KMS-11 (cell line): Measurements from ENCODE around the gene CD27.

Experiments
- H2AFZ ChIP-seq: fragments of 200-600 bp; sonication (generic); 2 replicates; pipeline ENCODE4 v1.6.1; 2016; ENCODE audit warnings: antibody characterized with exemption, mixed run types, low read depth
- H3K27ac ChIP-seq: fragments of 200-600 bp; sonication (generic); 2 replicates; pipeline ENCODE4 v1.6.1; 2016; ENCODE audit warnings: mild to moderate bottlenecking, mixed run types
- H3K27me3 ChIP-seq: fragments of 200-600 bp; sonication (generic); 2 replicates; pipeline ENCODE4 v1.6.1; 2017; ENCODE audit warnings: mild to moderate bottlenecking, low read depth, mixed run types, moderate library complexity; ENCODE audit not compliant: insufficient read depth
- H3K36me3 ChIP-seq: fragments of 200-600 bp; sonication (generic); 2 replicates; pipeline ENCODE4 v1.6.1; 2017; ENCODE audit warnings: mild to moderate bottlenecking, mixed run types; ENCODE audit not compliant: insufficient read depth
- H3K4me1 ChIP-seq: fragments of 200-600 bp; sonication (generic); 2 replicates; pipeline ENCODE4 v1.6.1; 2016; ENCODE audit warnings: mild to moderate bottlenecking, low read depth, mixed run types; ENCODE audit not compliant: poor library complexity, severe bottlenecking
- H3K4me2 ChIP-seq: fragments of 200-600 bp; sonication (generic); 2 replicates; pipeline ENCODE4 v1.7.0; 2016; ENCODE audit warnings: mild to moderate bottlenecking, mixed run types
- H3K4me3 ChIP-seq: fragments of 200-600 bp; sonication (generic); IDR thresholded peaks from 2 replicates; pipeline ENCODE4 v1.6.1; 2017; ENCODE audit warnings: low read depth, low read length, mixed read lengths; ENCODE audit not compliant: insufficient read depth
- H3K79me2 ChIP-seq: fragments of 200-600 bp; sonication (generic); 2 replicates; pipeline ENCODE4 v1.6.1; 2016; ENCODE audit warnings: low read depth, mixed run types; ENCODE audit not compliant: insufficient read depth
- H3K9ac ChIP-seq: fragments of 200-600 bp; sonication (generic); 2 replicates; pipeline ENCODE4 v1.6.1; 2016; ENCODE audit warnings: mild to moderate bottlenecking, mixed run types
- H4K20me1 ChIP-seq: fragments of 200-600 bp; sonication (generic); 2 replicates; pipeline ENCODE4 v1.6.1; 2016; ENCODE audit warnings: mild to moderate bottlenecking, mixed run types; ENCODE audit not compliant: insufficient read depth
- CTCF ChIP-seq: fragments of 200-600 bp; sonication (generic); conservative IDR thresholded peaks from 2 replicates; pipeline ENCODE4 v1.6.1; 2017; ENCODE audit warnings: low read depth, mild to moderate bottlenecking, antibody characterized with exemption, low read length, moderate library complexity, mixed read lengths

CD27 gene

GRCh38 chr12:6437586-6437985, 7.2 kb upstream of the CD27 start:
- H3K27me3 ChIP-seq: no peaks in the 10 kb centered on the region
- no peaks in the 10 kb centered on the region for H3K79me2 ChIP-seq
- peaks cover 27% of the 10 kb centered on the region for H3K4me1 ChIP-seq
- TF ChIP-seq CTCF: no peak
- no peaks in the 10 kb centered on the region for H4K20me1 ChIP-seq
- H3K36me3 ChIP-seq: no peaks in the 10 kb centered on the region
- no peak overlapping the region for H2AFZ ChIP-seq
- H3K4me2 ChIP-seq: no peak overlapping the region
- H3K27ac ChIP-seq: no peak overlapping the region
- no peak overlapping the region for H3K9ac ChIP-seq
- H3K4me3 ChIP-seq: no peak overlapping the region

- Histone ChIP-seq H3K4me1 (peaks cover 25% of the 10 kb centered on the region), H2AFZ (no peak overlapping the region), H3K27me3 (no peaks in the 10 kb centered on the region), H3K9ac (no peak overlapping the region), H4K20me1 (no peaks in the 10 kb centered on the region), H3K4me3 (no peak overlapping the region), H3K27ac (no peak overlapping the region), H3K4me2 (no peak overlapping the region), H3K79me2 (no peaks in the 10 kb centered on the region), H3K36me3 (no peaks in the 10 kb centered on the region)
- no peak for TF ChIP-seq CTCF
Measured at GRCh38 chr12:6438345-6438744, 6.4 kb upstream of the CD27 start.

GRCh38 chr12:6440391-6440790, 4.4 kb upstream of the CD27 start:
- no peak overlapping the region for H3K4me3 ChIP-seq
- peaks cover 35% of the 10 kb centered on the region for H3K4me1 ChIP-seq
- H3K36me3 ChIP-seq: no peaks in the 10 kb centered on the region
- no peak for TF ChIP-seq CTCF
- no peaks in the 10 kb centered on the region for H3K79me2 ChIP-seq
- no peak overlapping the region for H3K4me2 ChIP-seq
- no peak overlapping the region for H3K27ac ChIP-seq
- H3K27me3 ChIP-seq: no peaks in the 10 kb centered on the region
- no peaks in the 10 kb centered on the region for H4K20me1 ChIP-seq
- H3K9ac ChIP-seq: no peak overlapping the region
- H2AFZ ChIP-seq: no peak overlapping the region

- no peaks in the 10 kb centered on the region for H3K27me3 ChIP-seq
- H2AFZ ChIP-seq: no peak overlapping the region
- peaks cover 60% of the 10 kb centered on the region for H3K4me1 ChIP-seq
- no peaks in the 10 kb centered on the region for H4K20me1 ChIP-seq
- H3K79me2 ChIP-seq: no peaks in the 10 kb centered on the region
- H3K27ac ChIP-seq: no peak overlapping the region
- H3K9ac ChIP-seq: no peak overlapping the region
- H3K4me2 ChIP-seq: no peak overlapping the region
- no peak for TF ChIP-seq CTCF
- H3K4me3 ChIP-seq: no peak overlapping the region
- H3K36me3 ChIP-seq: no peaks in the 10 kb centered on the region
Measured at GRCh38 chr12:6442836-6443235, 1.9 kb upstream of the CD27 start.
